B cell (primary cell): ENCODE measurements around the gene ELOB. TPM values are rescaled to one million over a fixed set of nuclear protein-coding genes. Genes with fewer than 3 reads are reported as not detected.

Experiments
- ATAC-seq: fragments of 200-7000 bp; cut with Tn5 transposase; one replicate; pipeline ENCODE4 v1.10.0; 2021; ENCODE audit warnings: low read depth, mild to moderate bottlenecking, moderate number of reproducible peaks, moderate library complexity
- CTCF ChIA-PET: fragments of 350-600 bp; sonication (Branson Sonifier 250); formaldehyde crosslinking; loops from one replicate; lab custom pipeline; 2021; ENCODE audit warnings: antibody characterized with exemption, inconsistent platforms; lab: Charles Lee
- POLR2A ChIA-PET: fragments of 350-600 bp; sonication (Branson Sonifier 250); formaldehyde crosslinking; loops from one replicate; lab custom pipeline; 2021; ENCODE audit warnings: antibody characterized with exemption; lab: Charles Lee
- DNase-seq: peaks from one replicate; pipeline ENCODE4 v3.0.0; 2013
- H2AFZ ChIP-seq: 2 replicates; pipeline ENCODE4 v1.6.1; 2012; ENCODE audit warnings: mild to moderate bottlenecking, low read depth, low read length; ENCODE audit not compliant: insufficient read depth, poor library complexity, severe bottlenecking
- H3K27ac ChIP-seq, 2 donors: 1 replicate in 1 of 2; 2 replicates in 1 of 2; pipeline ENCODE4 v1.5.1; 2012 to 2013; ENCODE audit warnings: low read length in 2 of 2, mild to moderate bottlenecking in 2 of 2, moderate library complexity in 1 of 2
- H3K27me3 ChIP-seq, 4 experiments: fragments of 200-600 bp in 1 of 4; sonication (generic) in 1 of 4; replicated peaks in 1 of 4; 1 replicate in 2 of 4; 2 replicates in 2 of 4; pipeline versions ENCODE4 v1.6.1 to v1.7.0; 2013 to 2016; ENCODE audit warnings: low read length in 3 of 4, mild to moderate bottlenecking in 2 of 4, mixed read lengths in 1 of 4, moderate library complexity in 1 of 4; ENCODE audit not compliant: insufficient read depth in 4 of 4, control insufficient read depth in 3 of 4; ENCODE audit errors: control extremely low read depth in 1 of 4
- H3K36me3 ChIP-seq, 2 experiments: replicated peaks in 1 of 2; 1 replicate in 1 of 2; 2 replicates in 1 of 2; pipeline versions ENCODE4 v1.6.1 to v1.7.1; 2013; ENCODE audit warnings: low read length in 1 of 2; ENCODE audit not compliant: insufficient read depth in 2 of 2, control insufficient read depth in 1 of 2; ENCODE audit errors: control extremely low read depth in 1 of 2, extremely low read depth in 1 of 2
- H3K4me1 ChIP-seq, 2 donors: fragments of 200-600 bp in 1 of 2; sonication (generic) in 1 of 2; 1 replicate in 1 of 2; 2 replicates in 1 of 2; pipeline versions ENCODE4 v1.5.1 to v1.6.1; 2013 to 2017; ENCODE audit warnings: low read length in 2 of 2; ENCODE audit not compliant: control insufficient read depth in 2 of 2, insufficient read depth in 2 of 2
- H3K4me2 ChIP-seq: replicated peaks from 2 replicates; pipeline ENCODE3; 2012; ENCODE audit warnings: mild to moderate bottlenecking, low read depth, low read length; ENCODE audit not compliant: poor library complexity, severe bottlenecking
- H3K4me3 ChIP-seq, 5 experiments: fragments of 200-600 bp in 1 of 5; sonication (generic) in 1 of 5; 1 replicate in 3 of 5; 2 replicates in 2 of 5; pipeline versions ENCODE4 v1.5.1 to v1.7.0; 2011 to 2016; ENCODE audit warnings: low read length in 4 of 5, mild to moderate bottlenecking in 4 of 5, low read depth in 2 of 5, control low read depth in 1 of 5, moderate library complexity in 1 of 5; ENCODE audit not compliant: insufficient read depth in 1 of 5; ENCODE audit errors: control extremely low read depth in 1 of 5, extremely low read depth in 1 of 5
- H3K79me2 ChIP-seq: fragments of 200-600 bp; sonication (generic); one replicate; pipeline ENCODE4 v1.6.0; 2016; ENCODE audit warnings: low read length; ENCODE audit not compliant: control insufficient read depth, insufficient read depth
- H3K9ac ChIP-seq: fragments of 200-600 bp; sonication (generic); 2 replicates; pipeline ENCODE4 v1.6.1; 2017; ENCODE audit warnings: mild to moderate bottlenecking, low read length, moderate library complexity
- H3K9me3 ChIP-seq, 3 donors: one replicate each; pipeline versions ENCODE4 v1.6.1 to v1.7.1; 2013; ENCODE audit warnings: low read length in 2 of 3; ENCODE audit not compliant: control insufficient read depth in 2 of 3, insufficient read depth in 1 of 3; ENCODE audit errors: control extremely low read depth in 1 of 3
- H4K20me1 ChIP-seq: 2 replicates; pipeline ENCODE4 v1.6.0; 2012; ENCODE audit warnings: mild to moderate bottlenecking, low read length; ENCODE audit not compliant: insufficient read depth, control insufficient read depth, poor library complexity, severe bottlenecking
- H3K27ac Mint-ChIP-seq: one replicate; pipeline ENCODE4 v1.8.0; 2021; ENCODE audit warnings: mixed read lengths
- H3K27me3 Mint-ChIP-seq: one replicate; pipeline ENCODE4 v1.8.0; 2021; ENCODE audit warnings: mixed read lengths
- H3K4me1 Mint-ChIP-seq: one replicate; pipeline ENCODE4 v1.8.0; 2021; ENCODE audit warnings: mixed read lengths
- H3K4me3 Mint-ChIP-seq: one replicate; pipeline ENCODE4 v1.8.0; 2021; ENCODE audit warnings: mixed read lengths
- H3K9me3 Mint-ChIP-seq: one replicate; pipeline ENCODE4 v1.8.0; 2022; ENCODE audit warnings: mixed read lengths; ENCODE audit not compliant: insufficient read depth
- EZH2 ChIP-seq: IDR thresholded peaks from 2 replicates; pipeline ENCODE4 v1.6.1; 2012; ENCODE audit warnings: borderline replicate concordance, low read depth, mild to moderate bottlenecking, moderate library complexity, low read length; ENCODE audit not compliant: insufficient read depth, poor library complexity, severe bottlenecking
- WGBS: methylation state at CpG from one replicate; pipeline ENCODE4 v1.1.5; 2013; ENCODE audit warnings: missing lambda C conversion rate; ENCODE audit not compliant: insufficient coverage; 5-methylcytosine and 5-hydroxymethylcytosine counted together
- intact Hi-C: fragments of 100-400 bp; cut with micrococcal nuclease; formaldehyde crosslinking; loops from one replicate; pipeline ENCODE4 v1.10.0; 2022
- polyA plus RNA-seq: library from polyadenylated mRNA; depleted of rRNA; stranded (reverse); fragments of >200 nt; gene quantifications from 2 replicates; pipeline ENCODE4 v1.2.3, GENCODE V29; 2012
- total RNA-seq, 2 donors: library from RNA; stranded (reverse); fragments of 120-200 nt in 1 of 2; gene quantifications; 1 replicate in 1 of 2; 2 replicates in 1 of 2; pipeline versions ENCODE4 v1.2.3 to v1.2.4, GENCODE V29; 2013 to 2022
- TF ChIP-seq, protein P1 (sequence below): fragments of 200-600 bp; IDR thresholded peaks from one replicate; pipeline ENCODE4 v1.8.0; 2022; ENCODE audit warnings: antibody characterized with exemption, mild to moderate bottlenecking

The ELOB gene
- total and polyA plus RNA-seq, 2 donors (not counting 1 experiment from before 2014, with no cell fraction given) = 93.1 to 136 TPM

DNA sequence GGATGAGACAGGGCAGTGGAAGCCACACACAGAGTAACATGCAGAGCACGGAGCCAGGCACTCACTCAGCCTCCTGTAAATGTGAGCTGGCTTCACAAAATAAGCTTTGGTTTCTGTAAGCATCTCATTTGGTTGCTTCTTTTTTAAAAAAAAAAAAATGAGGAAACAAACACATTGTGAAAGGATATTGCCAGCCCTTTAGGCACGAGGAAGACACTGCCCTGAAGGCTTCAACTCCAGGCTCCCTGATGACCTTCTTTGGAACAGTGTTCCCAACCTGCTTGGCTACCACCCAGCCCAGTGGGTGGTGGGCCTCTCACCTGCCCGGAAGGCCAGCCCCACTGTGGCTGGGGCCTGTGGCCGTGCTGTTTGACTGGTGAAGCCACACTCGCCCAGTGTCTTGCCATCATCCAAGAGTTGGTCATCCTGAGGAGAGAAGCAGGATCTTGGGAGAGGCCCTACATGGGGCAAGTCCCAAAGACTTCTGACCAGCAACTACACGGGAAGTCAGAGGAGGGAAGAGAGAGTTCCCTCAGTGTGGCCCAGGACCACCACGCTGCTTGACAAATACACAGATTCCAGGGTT lies 1.9 kb downstream of the ELOB start:
- H3K27ac Mint-ChIP-seq = peak overlapping the region; percentile 62
- WGBS = 93% methylated on average over 6 of the region's 7 CpGs
- TF ChIP-seq EZH2 = no peak
- TF ChIP-seq, protein P1, sequence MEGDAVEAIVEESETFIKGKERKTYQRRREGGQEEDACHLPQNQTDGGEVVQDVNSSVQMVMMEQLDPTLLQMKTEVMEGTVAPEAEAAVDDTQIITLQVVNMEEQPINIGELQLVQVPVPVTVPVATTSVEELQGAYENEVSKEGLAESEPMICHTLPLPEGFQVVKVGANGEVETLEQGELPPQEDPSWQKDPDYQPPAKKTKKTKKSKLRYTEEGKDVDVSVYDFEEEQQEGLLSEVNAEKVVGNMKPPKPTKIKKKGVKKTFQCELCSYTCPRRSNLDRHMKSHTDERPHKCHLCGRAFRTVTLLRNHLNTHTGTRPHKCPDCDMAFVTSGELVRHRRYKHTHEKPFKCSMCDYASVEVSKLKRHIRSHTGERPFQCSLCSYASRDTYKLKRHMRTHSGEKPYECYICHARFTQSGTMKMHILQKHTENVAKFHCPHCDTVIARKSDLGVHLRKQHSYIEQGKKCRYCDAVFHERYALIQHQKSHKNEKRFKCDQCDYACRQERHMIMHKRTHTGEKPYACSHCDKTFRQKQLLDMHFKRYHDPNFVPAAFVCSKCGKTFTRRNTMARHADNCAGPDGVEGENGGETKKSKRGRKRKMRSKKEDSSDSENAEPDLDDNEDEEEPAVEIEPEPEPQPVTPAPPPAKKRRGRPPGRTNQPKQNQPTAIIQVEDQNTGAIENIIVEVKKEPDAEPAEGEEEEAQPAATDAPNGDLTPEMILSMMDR = no peak
- Histone ChIP-seq H3K4me3 (no peak overlapping the region), H2AFZ (no peak overlapping the region), H3K27me3 (no peaks in the 10 kb centered on the region), H3K4me2 (peak overlapping the region; percentile 6), H4K20me1 (peaks cover 39% of the 10 kb centered on the region), H3K4me1 (peaks cover 17 to 29% of the 10 kb centered on the region in 2 donors), H3K27ac (no peak overlapping the region), H3K36me3 (peaks cover 0 to 38% of the 10 kb centered on the region in 2 experiments), H3K9ac (no peak overlapping the region), H3K79me2 (peaks cover 50% of the 10 kb centered on the region), H3K9me3 (peaks cover 0 to 2% (median 0%) of the 10 kb centered on the region in 3 donors)
- H3K4me1 Mint-ChIP-seq = peaks cover 30% of the 10 kb centered on the region
- no peak for ATAC-seq
- peak overlapping the region; percentile 96 for H3K4me3 Mint-ChIP-seq
- no peaks in the 10 kb centered on the region for H3K27me3 Mint-ChIP-seq
- H3K9me3 Mint-ChIP-seq = no peaks in the 10 kb centered on the region
- intact Hi-C loops = loop anchor here (5.0 to 10.0 kb wide), 4 partner anchors 90 to 783 kb away; partner anchors contain the start of genes KCTD5 and PKMYT1
- POLR2A ChIA-PET = interaction anchor here (0.6 to 3.9 kb wide), 3 partner anchors 22 to 550 kb away, joined by 3 to 31 read pairs (median 3); partner anchors contain the start of gene SRRM2
- no peak for DNase-seq
- CTCF ChIA-PET = no interaction called here
